Activated T-helper 9 cell treated with anti-CD3 and anti-CD28 coated beads, Interleukin-2, amount 50 U/mL, for 16 hours (primary cell): Measurements from ENCODE around the gene PMIS2.

Experiments used
- DNase-seq: peaks from one replicate; pipeline ENCODE4 v3.0.0-alpha.2; 2020; ENCODE audit warnings: low read depth

The PMIS2 gene

GRCh38 chr19:35585848-35586247 lies at the start of gene PMIS2:
Gene PMIS2, plus strand, starts transcription at chr19:35586173. Its CDS starts 87 bp downstream, at chr19:35586260.
- no peak for DNase-seq

- no peak for DNase-seq
Measured at GRCh38 chr19:35539314-35539713, 46.7 kb upstream of the PMIS2 start.

GRCh38 chr19:35539850-35540249 lies 46.1 kb upstream of the PMIS2 start:
- no peak for DNase-seq

- DNase-seq = no peak
Measured at GRCh38 chr19:35540356-35540927, 45.5 kb upstream of the PMIS2 start.

GRCh38 chr19:35542209-35542608 lies 43.8 kb upstream of the PMIS2 start:
- no peak for DNase-seq

GRCh38 chr19:35543280-35544109 lies 42.5 kb upstream of the PMIS2 start:
- DNase-seq = no peak

GRCh38 chr19:35544110-35544802 lies 41.7 kb upstream of the PMIS2 start:
- no peak for DNase-seq

GRCh38 chr19:35545001-35545854 lies 40.7 kb upstream of the PMIS2 start, which contains the start of gene TMEM147:
Gene TMEM147, plus strand, starts transcription at chr19:35545626. Its CDS starts 114 bp downstream, at chr19:35545740.
- DNase-seq = peak; percentile 70

- peak; percentile 44 for DNase-seq
Measured at GRCh38 chr19:35545855-35546381, 40.1 kb upstream of the PMIS2 start.

GRCh38 chr19:35546532-35546931 lies 39.4 kb upstream of the PMIS2 start:
- DNase-seq = no peak

- peak; percentile 34 for DNase-seq
Measured at GRCh38 chr19:35549174-35549788, 36.7 kb upstream of the PMIS2 start.

- DNase-seq = no peak
Measured at GRCh38 chr19:35549879-35550523, 36.0 kb upstream of the PMIS2 start.

- no peak for DNase-seq
Measured at GRCh38 chr19:35551091-35551810, 34.7 kb upstream of the PMIS2 start.

GRCh38 chr19:35552534-35553384 lies 33.2 kb upstream of the PMIS2 start:
- no peak for DNase-seq

- DNase-seq = no peak
Measured at GRCh38 chr19:35553385-35554000, 32.5 kb upstream of the PMIS2 start.

GRCh38 chr19:35554076-35554475 lies 31.9 kb upstream of the PMIS2 start:
- no peak for DNase-seq

GRCh38 chr19:35555301-35556005 lies 30.5 kb upstream of the PMIS2 start:
- no peak for DNase-seq

GRCh38 chr19:35556025-35556590 lies 29.9 kb upstream of the PMIS2 start:
- no peak for DNase-seq
